Measurements from ENCODE around the gene WWC1. TPM values are rescaled to one million over a fixed set of nuclear protein-coding genes. Genes with fewer than 3 reads are reported as not detected.

Gene WWC1
- total and polyA plus RNA-seq, 12 donors: 0.10 to 5.8 (median 0.55) TPM

GRCh38 chr5:168303393-168304025 is 12.1 kb downstream of the WWC1 start:
- no peak for DNase-seq
- Histone ChIP-seq H3K27ac (no peak overlapping the region), H3K4me1 (replicated peaks in 1 of 2) (no peaks in the 10 kb centered on the region), H3K27me3 (no peaks in the 10 kb centered on the region), H3K36me3 (replicated peaks in 1 of 2) (no peaks in the 10 kb centered on the region), H3K9me3 (replicated peaks in 1 of 3) (no peaks in the 10 kb centered on the region), H3K4me3 (no peak overlapping the region)
- WGBS, 4 donors: 71 to 82% (median 80%) methylated on average over 5 of the region's 5 CpGs
- intact Hi-C loops (cut with DNase I): no loop called here
- TF ChIP-seq CTCF (IDR thresholded peaks at IDR 0.05) (no peak), POLR2A (IDR thresholded peaks at IDR 0.05) (no peak)

GRCh38 chr5:168304349-168304748 is 12.9 kb downstream of the WWC1 start:
- TF ChIP-seq CTCF (IDR thresholded peaks at IDR 0.05) (no peak), POLR2A (IDR thresholded peaks at IDR 0.05) (no peak)
- no peak for DNase-seq
- Histone ChIP-seq H3K4me3 (no peak overlapping the region), H3K27ac (no peak overlapping the region), H3K9me3 (replicated peaks in 1 of 3) (no peaks in the 10 kb centered on the region), H3K27me3 (no peaks in the 10 kb centered on the region), H3K36me3 (replicated peaks in 1 of 2) (no peaks in the 10 kb centered on the region), H3K4me1 (replicated peaks in 1 of 2) (no peaks in the 10 kb centered on the region)
- intact Hi-C loops (cut with DNase I): no loop called here
- WGBS, 4 donors: 81 to 94% (median 84%) methylated on average over 2 of the region's 2 CpGs

- Histone ChIP-seq H3K4me1 (replicated peaks in 1 of 2) (no peaks in the 10 kb centered on the region), H3K4me3 (no peak overlapping the region), H3K27ac (no peak overlapping the region), H3K36me3 (replicated peaks in 1 of 2) (no peaks in the 10 kb centered on the region), H3K27me3 (no peaks in the 10 kb centered on the region), H3K9me3 (replicated peaks in 1 of 3) (no peaks in the 10 kb centered on the region)
- intact Hi-C loops (cut with DNase I): no loop called here
- 74 to 84% (median 82%) methylated on average over 7 of the region's 7 CpGs for WGBS, 4 donors
- no peak for DNase-seq
- no peak for TF ChIP-seq CTCF (IDR thresholded peaks at IDR 0.05)
- TF ChIP-seq POLR2A (IDR thresholded peaks at IDR 0.05): no peak
Measured at GRCh38 chr5:168305281-168305680, 13.8 kb downstream of the WWC1 start.

- H3K36me3 ChIP-seq (replicated peaks in 1 of 2): no peaks in the 10 kb centered on the region
- no peak overlapping the region for H3K27ac ChIP-seq
- H3K4me1 ChIP-seq (replicated peaks in 1 of 2): no peaks in the 10 kb centered on the region
- H3K9me3 ChIP-seq (replicated peaks in 1 of 3): no peaks in the 10 kb centered on the region
- TF ChIP-seq CTCF (IDR thresholded peaks at IDR 0.05): no peak
- TF ChIP-seq POLR2A (IDR thresholded peaks at IDR 0.05): no peak
- intact Hi-C loops (cut with DNase I): no loop called here
- H3K27me3 ChIP-seq: no peaks in the 10 kb centered on the region
- DNase-seq: no peak
- 86 to 92% (median 88%) methylated on average over 6 of the region's 6 CpGs for WGBS, 4 donors
- no peak overlapping the region for H3K4me3 ChIP-seq
Measured at GRCh38 chr5:168307022-168307421, 15.6 kb downstream of the WWC1 start.

Data from adrenal gland (tissue), 12 donors.